Measurements from ENCODE around the gene WASF3.

WASF3 gene

DNA sequence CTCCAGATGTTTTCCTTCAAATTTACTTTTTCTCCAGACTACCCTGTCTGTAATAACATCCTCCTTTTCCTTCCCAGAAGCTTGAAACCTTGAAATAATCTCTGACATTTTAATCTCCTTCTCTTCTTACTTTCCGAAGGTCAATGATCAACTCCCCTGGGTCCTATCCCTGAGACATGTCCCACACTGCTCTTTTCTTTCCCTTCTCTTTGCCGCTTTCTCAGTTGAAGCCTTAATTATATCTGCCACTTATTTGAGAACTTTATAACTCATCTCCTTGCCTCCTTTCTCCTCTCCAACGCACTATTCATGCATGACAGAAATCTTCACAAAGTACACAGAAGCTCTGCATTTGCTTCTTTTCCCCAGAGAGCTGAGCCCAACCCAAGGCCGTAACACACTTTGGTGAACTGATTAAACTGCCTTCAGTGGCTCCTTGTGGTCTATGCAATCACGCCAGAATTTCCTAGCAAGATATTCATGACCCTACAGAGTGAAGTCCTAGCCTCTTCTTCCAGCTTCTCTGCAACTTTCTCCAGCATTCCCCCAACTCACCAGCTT lies 9.2 kb upstream of the WASF3 start:
- no peak for DNase-seq (ENCODE audit: low read depth, low spot score)

DNA sequence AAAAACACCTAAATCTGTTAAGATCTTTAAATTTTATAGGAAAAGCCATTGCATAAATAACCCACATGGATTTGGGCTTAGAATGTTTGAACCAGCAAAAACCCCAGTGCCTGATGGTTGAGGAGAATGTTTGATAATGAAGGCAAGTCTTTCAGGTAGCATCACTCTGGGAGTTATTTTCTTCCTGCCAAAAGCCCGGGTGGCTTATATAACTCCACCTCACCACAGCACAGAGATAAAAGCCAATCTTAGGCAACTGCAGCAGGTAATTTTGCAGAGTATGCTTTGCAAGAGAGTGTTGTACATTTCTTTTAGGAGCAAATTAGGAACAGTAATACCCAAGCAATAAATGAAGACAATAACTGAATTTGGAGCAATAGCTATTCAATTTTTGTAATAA lies 7.8 kb upstream of the WASF3 start:
- DNase-seq (ENCODE audit: low read depth, low spot score), result no peak

DNA sequence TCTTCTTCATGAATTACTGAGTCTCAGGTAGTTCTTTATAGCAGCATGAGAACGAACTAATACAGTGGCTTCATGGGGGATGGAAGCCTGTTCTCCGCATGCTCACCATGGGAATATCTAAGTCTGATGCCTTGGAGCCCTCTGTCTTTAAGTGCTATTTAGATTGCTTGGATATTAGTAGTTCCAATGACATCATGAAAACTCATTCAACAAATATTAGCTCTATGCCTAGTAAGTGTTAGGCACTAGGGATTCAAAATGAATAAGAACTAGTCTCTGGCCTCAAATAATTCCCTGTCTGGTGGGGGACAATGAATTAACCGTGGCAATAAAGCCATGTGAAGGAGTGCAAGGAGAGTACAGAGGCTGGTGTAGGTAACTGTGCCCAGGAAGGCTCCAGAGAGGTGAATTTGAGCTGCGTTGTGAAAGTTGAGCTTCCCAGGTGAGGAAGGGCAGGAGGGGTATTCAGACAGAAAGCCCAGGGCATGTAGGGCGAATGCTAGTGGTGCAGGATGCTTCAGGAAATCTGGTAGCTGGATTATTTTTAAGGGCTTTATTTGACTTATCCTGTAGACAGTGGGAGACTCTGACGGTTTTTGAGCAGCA lies 6.1 kb upstream of the WASF3 start:
- DNase-seq (ENCODE audit: low read depth, low spot score), result no peak

DNA sequence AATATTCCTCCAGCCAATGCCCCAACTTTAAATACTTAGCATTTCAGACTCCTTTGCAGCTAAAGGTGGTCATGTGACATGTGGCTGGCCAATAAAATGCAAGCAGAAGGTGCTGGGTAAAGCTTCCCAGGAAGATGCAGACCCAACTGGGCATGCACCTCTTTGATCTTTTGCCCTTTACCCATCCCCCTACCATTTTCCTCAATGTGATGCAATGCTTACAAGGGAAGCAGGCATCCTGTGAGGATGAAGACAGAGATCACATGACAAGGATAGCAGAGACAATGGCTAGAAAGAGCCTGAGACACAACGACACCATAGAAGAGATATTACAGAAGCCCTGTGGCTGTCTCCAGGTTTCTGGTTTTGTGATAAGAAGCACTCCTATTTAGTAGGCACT lies 2.1 kb upstream of the WASF3 start:
- no peak for DNase-seq (ENCODE audit: low read depth, low spot score)

DNA sequence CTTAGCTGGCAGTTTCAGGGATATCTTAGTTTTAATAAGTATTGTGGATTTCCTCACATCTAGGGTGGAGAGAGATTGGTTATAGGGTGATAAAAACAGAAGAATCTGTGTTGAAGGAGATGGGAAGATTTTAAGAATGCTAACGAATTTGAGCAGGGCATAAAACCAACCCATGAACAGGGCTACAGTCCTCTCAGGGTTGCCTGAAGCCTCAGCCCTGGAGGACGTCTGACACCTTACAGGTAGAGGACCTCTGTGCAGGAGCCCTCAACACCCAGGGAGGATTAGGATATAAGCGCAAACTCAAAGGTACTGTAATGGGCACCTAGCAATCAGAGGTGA lies 461 bp upstream of the WASF3 start:
- DNase-seq (ENCODE audit: low read depth, low spot score), result no peak

DNA sequence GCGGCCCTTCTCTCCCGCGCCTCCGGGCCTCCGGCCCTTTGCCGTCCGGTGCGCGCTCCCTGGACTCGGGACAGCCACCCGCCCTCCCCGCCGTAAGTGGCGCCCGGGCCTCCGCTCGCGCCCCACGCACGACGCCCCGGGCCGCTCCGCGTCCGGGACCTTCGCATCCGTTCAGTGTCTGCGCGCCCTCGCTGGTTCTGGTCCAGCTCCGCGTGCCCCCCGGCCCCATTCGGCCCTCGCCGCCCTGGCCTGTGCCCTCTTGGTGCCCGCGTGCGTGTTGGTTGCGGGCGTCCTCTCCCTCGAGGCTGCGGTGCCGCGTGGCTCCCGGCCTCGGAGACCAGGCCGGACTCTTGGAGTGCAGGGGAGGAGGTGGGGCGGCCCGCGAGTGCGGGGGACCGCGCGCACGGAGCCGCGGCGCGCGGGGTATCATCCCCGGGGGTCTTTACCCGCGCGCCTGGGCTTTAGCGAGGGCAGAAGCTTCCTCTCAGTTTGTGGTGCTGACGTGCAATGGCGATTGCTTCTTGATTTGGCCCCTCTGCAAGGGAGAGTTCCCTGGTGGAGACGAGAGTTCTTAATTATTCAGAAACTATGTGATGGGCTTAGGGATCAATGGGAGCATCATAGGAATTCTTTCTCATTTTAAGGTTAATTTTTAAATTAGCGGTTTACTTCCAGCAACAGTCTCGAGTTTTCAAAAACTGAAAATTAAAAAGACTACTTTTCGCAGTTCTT lies 757 bp downstream of the WASF3 start:
- no peak for DNase-seq (ENCODE audit: low read depth, low spot score)

DNA sequence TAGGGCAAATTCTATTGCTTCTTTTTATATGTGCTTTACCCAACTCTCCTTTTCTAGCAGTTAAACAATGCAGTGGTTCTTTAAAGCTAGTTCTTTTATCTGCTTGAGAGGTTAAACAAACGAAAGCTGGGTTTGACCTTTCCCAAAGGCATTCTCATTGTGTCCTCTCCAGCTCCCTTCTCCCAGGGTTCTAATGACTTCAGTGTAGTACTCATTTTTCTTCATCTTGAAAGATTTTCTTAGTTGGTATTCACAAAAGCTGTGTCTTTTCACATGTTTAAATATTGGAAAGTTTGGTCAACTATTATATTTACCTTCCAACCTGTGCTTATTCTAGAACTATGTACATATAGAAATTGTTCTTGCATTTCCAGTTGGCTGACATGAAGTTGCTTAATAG lies 1.5 kb downstream of the WASF3 start:
- no peak for DNase-seq (ENCODE audit: low read depth, low spot score)

DNA sequence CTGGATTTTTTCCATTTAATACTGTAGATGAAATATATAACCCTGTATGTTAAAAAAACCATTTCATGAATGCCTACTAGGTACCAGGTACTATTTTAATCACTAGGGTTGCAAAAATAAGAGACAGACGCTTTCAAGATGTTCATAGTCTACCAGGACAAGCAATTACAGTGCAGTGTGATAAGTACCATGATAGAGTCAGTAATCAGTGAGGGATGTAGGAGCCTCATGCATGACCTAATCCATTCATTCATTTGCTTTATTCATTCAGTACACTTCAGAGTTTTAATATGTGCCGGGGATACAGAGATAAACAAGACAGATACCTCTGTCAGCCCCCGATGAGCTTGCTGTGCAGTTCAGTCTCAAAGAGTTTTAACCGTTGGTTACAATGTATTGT lies 3.0 kb downstream of the WASF3 start:
- DNase-seq (ENCODE audit: low read depth, low spot score), result no peak

DNA sequence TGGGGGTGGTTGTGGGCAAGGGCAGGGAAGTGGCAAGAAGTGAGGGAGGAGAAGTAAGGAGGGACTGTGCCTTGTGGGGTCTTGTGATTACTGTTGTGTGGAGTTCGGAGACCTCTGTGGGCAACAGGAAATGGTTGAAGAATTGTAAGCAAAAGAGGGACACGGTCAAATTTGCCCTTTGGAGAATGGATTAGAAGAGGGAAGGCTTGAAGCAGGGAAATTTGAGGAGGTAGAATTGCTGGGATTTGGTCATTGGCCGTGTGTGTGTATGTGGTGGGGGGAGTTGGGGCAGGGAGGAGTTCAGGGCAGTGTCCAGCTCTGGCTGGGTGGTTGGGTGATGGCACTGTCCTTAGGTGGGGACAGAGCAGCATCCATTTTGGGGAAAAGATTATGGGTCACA lies 3.6 kb downstream of the WASF3 start:
- no peak for DNase-seq (ENCODE audit: low read depth, low spot score)

DNA sequence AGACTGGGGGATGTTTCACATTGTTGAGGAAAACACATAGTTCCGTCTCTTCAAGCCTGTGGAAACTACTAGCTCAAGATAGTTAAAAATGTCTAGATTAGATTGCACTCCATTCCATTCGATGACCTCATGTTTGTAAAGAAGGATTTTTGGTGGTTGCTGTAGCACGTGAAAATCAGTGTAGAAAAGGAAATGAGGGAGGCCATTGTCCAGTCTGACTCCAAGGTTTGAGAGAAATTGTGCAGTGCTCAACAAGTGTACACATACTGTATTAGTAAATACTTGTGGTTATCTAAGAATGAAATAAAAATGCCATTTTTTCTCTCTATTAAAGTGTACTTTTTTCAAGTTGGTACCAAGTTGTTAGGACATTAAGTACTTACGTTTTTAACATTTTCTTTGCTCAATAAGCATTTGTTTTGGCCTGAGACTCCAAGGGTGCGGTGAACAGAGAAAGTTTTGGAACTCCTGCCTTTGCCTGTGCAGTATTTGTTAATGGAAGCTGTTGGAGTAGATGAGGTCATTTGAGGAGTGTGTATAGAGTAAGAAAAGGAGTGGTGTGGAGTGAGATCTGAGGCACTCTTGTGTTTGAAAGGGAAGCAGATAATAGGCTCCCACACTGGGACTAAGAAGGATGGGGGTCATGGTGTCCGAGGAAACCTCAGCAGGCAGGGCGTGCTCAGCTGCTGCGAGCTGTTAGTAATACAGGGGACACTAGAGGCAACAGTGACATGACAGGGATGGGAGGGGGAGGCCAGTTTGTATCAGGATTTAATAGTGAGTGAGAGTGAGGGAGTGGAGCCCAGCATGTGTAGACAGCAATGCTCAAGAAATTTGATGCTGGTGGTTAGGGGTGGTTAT lies 4.4 kb downstream of the WASF3 start:
- DNase-seq (ENCODE audit: low read depth, low spot score), result no peak

DNA sequence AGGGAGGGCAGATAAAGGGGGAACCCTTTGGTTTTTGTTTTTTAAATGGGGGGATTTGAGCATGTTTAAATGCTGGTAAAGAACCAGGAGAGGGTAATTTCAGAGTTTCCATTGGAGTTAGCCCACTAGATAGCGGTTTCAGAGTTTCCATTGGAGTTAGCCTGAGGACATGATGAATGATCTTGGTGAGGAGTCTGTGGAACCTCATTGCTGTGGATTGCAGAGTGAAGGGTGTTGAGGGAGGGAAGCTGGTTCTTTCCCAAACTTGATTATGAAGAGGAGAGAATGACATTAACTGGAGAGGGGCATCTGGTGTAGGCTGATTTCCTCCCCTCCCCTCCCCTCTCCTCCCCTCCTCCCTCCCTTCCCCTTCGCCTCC lies 5.0 kb downstream of the WASF3 start:
- no peak for DNase-seq (ENCODE audit: low read depth, low spot score)

DNA sequence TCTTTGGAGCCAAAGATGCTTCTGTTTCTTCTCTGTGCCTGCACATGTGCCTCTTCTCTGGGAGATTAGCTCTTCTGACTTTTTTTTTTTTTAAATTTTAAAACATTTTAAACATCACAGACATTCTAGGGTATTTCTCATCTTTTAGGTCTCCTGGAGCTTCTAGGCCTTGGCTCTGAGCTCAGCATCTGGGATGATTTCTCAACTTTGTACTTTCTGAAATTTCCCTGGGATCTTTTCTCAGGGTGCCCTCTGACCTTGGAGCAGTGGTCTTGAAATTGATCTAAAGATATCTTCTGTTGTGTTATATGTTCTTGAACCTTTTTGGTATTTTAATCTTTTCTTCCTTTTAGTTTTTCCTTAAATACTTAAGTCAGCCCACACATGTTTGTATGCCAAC lies 6.2 kb downstream of the WASF3 start:
- no peak for DNase-seq (ENCODE audit: low read depth, low spot score)

DNA sequence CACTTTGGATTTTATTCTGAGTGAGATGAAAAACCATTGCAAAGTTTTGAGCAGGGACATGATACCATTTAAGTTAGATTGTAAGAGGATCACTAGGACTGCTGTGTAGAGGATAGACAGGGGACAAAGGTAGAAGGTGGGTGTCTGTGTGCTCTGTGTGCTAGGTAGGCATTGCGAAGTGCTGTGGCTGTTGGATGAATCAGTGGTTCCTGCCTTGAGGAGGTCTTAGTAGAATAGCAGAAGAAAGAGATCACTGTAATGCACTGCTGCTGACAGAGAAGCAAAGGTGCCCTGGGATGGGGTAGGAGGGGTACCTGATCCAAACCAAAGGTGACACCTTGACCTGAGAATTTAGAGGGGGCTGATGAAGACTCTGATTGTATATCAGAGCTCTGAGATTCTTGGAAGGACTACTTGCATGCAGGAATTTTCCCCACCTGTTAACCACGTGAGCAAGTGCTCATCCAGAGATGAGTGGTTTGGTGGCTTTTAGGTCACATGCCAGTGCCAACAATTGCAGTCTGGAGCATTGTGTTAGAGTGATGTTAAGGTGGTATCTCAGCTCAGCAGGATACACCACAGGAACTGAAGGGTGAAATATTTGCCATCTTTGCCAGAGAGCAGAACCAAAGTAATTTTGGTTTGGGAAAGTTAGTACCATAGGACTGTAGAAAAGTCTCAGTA lies 10.8 kb downstream of the WASF3 start:
- DNase-seq (ENCODE audit: low read depth, low spot score), result no peak

DNA sequence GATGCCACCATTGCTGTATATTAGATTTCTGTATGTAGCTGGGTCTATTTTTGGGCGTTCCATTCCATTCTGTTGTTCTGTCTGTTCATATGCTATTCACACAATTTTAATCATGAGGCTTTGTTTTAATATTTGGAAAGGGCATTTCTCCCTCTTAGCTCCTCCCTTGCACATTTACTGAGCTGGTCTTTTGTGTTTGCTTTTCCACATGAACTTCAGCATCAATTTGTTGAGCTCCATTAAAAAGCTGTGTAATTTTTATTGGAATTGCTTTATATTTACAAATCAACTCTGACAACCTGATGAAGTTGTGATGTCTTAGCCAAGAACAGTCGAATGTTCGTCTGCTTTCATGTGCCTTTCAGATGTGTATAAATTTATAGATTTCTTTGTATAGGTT lies 14.0 kb downstream of the WASF3 start:
- no peak for DNase-seq (ENCODE audit: low read depth, low spot score)

DNA sequence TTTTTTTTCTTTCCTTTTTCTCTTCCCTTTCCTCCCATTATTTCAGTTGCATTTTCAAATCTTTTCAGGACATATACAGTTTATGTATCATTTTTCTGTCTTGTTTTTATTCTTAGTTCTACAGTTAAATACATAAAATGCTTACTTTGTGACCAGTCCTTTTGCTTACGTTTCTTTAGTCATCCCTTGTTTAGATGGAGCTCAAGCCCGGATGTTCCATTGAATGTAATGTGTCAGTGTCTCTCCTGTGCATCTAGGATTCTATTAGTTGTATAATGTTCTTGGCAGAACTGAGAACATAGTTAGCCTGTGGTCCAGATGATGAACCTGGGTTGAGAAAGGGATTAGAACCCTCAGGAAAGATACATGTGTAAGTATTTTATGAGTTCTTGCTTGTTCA lies 17.8 kb downstream of the WASF3 start:
- no peak for DNase-seq (ENCODE audit: low read depth, low spot score)

DNA sequence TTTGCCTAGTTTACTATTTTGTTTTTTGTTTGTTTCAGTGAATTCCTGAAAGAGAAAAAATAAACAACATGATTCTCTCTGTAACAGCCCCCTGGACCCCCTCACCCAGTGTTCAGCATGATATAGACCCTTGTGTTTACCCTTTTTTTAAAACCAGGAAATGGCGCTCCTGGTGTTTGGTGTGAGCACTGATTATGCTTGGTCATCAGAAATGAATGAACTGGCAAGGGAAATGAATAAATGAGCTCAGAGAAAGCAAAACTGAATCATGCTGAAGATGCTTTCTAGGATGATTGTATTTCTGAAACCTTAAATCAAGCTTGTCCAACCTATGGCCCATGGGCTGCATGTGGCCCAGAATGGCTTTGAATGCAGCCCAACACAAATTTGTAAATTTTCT lies 22.1 kb downstream of the WASF3 start:
- DNase-seq (ENCODE audit: low read depth, low spot score), result no peak

DNA sequence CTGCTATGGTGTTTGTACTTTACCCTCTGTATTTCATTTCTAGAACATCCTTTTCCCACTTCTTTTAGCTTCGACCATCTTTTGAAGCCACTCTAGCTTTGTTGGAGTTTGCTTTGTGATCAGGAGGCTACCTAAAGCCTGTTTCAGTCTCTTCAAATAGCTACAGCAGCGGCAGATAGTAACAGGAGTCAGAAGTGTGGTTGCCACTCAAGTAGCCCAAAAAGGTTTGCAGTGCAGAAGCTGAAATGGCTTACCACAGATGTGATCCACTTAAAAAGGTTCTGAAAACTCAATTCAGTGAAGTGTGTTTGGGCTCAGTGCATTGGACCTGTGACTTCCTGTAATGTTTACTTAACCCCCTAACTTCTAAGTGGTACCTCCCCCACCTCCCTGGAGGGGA lies 26.2 kb downstream of the WASF3 start:
- no peak for DNase-seq (ENCODE audit: low read depth, low spot score)

DNA sequence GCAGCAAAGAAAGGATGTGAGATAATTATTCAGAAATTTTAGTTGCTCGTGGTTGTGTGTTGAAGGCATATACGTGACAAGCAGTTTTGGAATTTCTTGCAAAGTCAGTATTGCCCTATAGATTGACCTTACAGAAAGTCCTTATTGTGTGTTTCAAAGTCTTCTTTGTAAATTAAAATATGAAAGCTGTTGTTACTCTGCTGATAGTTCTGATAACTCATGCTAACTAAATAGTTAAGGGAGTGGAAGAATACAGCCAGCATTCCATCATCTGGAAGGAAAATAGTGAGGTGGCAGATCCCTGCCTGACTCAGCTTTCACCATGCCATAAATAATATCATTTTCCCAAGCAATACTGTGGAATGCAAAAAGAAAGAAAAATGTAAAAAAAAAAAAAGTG lies 27.2 kb downstream of the WASF3 start:
- no peak for DNase-seq (ENCODE audit: low read depth, low spot score)

DNA sequence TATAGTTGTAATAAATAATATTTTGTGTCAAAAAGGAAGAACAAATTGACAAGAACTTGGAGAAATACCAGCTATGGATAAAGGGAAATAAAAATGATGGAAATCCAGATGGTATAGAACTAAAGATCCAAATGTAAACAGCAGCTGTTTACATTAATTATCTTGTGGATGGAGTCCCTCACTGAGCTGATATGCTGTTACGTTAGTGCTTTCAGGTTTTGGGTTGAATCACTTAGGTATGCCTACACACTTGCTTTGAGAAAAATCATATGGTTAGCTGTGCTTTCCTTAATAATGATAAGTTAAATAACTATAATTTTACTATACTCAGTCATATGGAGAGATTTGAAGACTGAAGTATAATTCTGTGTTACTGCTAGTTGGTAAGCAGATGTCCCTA lies 27.7 kb downstream of the WASF3 start:
- DNase-seq (ENCODE audit: low read depth, low spot score), result no peak

DNA sequence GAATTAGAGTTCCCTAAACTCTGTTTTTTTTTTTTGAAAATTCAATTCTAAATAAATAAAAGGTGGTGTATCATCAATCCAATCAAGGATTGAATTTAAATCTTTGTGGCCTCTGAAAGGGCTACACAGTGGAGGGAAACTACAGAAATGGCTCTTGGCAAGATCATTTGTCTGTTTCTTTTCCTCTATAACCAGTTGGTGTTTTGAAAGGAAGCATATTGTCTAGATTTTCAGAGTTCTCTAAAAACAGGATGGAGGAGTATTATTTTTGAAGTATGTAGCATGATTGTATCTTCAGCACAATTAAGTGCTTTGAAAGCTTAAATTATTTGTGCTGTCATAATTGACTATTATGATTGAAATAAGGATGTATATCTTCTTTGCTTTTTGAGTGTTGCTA lies 29.8 kb downstream of the WASF3 start:
- DNase-seq (ENCODE audit: low read depth, low spot score), result no peak

DNA sequence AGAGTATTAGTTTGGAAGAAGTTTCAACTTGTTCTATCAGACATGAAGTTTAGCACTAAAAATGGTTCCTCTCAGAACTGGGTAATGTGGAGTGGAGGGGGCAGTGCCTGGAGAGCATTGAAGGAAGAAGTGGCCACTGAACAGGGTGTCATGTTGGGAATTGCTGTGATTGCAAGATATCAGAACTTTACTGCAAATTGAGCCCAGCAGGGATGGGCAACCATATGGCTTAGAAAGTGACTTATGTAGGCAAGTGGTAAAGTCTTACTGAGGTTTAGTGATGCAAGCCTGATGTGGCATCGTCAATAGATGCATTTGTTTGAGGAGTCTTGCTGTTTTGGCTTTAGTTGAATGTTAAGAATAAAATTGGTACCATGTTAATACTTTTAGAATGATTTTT lies 31.7 kb downstream of the WASF3 start:
- no peak for DNase-seq (ENCODE audit: low read depth, low spot score)

DNA sequence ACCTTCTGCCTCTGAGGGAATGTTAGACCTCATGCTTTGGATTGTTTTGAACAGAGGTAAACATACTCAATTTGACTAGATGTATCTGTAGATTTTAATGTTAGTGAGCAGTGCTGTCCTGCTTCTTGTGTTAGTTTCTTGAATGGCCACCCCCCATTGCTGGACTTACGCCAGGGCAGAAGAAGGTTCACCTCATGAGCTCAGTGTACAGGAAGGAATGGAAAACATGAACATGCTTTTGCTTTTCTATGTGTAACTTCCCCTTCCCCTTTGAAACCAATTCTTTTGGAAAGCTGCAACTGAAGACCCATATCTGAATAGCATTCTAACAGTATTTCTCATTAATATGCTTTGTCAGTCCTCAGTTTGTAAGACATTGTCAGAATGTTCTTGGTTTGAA lies 32.3 kb downstream of the WASF3 start:
- DNase-seq (ENCODE audit: low read depth, low spot score), result no peak
